Activated CD8-positive, alpha-beta T cell treated with anti-CD3 and anti-CD28 coated beads, Interleukin-2, amount 10 ng/mL, durations not matched to agents 7 days and 5 days (primary cell): ENCODE measurements around the gene FOXC2. TPM values are rescaled to one million over a fixed set of nuclear protein-coding genes. Genes with fewer than 3 reads are reported as not detected.

Experiments used
- ATAC-seq: fragments of 150-1000 bp; cut with Tn5 transposase; one replicate; pipeline ENCODE4 v1.10.0; 2021; ENCODE audit warnings: moderate library complexity
- CTCF ChIA-PET: fragments of 350-600 bp; sonication (Branson Sonifier 250); formaldehyde crosslinking; loops from one replicate; lab custom pipeline; 2021; ENCODE audit warnings: antibody characterized with exemption; lab: Charles Lee
- POLR2A ChIA-PET: fragments of 350-600 bp; sonication (Branson Sonifier 250); formaldehyde crosslinking; loops from one replicate; lab custom pipeline; 2021; ENCODE audit warnings: antibody characterized with exemption; lab: Charles Lee
- DNase-seq: peaks from one replicate; pipeline ENCODE4 v3.0.0-alpha.2; 2020
- H3K27ac Mint-ChIP-seq: one replicate; pipeline ENCODE4 v1.8.0; 2021; ENCODE audit warnings: mild to moderate bottlenecking, mixed read lengths
- H3K27me3 Mint-ChIP-seq: one replicate; pipeline ENCODE4 v1.8.0; 2021; ENCODE audit warnings: low read depth, mixed read lengths
- H3K36me3 Mint-ChIP-seq: one replicate; pipeline ENCODE4 v1.8.0; 2021; ENCODE audit warnings: low read depth, mixed read lengths
- H3K4me1 Mint-ChIP-seq: one replicate; pipeline ENCODE4 v1.8.0; 2021; ENCODE audit warnings: low read depth, mixed read lengths
- H3K4me3 Mint-ChIP-seq: one replicate; pipeline ENCODE4 v1.8.0; 2021; ENCODE audit warnings: mild to moderate bottlenecking, mixed read lengths
- H3K9me3 Mint-ChIP-seq: one replicate; pipeline ENCODE4 v1.8.0; 2022; ENCODE audit warnings: mixed read lengths; ENCODE audit not compliant: insufficient read depth
- total RNA-seq, 2 experiments: library from RNA; stranded (reverse); gene quantifications; one replicate each; pipeline ENCODE4 v1.2.3, GENCODE V29; 2021

The FOXC2 gene
- total RNA-seq, result not detected

DNA sequence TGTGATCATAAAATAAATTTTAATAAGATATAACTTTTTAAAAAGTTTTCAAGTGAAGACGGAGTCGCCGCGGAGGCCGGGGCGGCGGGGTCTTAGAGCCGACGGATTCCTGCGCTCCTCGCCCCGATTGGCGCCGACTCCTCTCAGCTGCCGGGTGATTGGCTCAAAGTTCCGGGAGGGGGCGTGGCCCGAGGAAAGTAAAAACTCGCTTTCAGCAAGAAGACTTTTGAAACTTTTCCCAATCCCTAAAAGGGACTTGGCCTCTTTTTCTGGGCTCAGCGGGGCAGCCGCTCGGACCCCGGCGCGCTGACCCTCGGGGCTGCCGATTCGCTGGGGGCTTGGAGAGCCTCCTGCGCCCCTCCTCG is at the start of gene FOXC2:
Gene FOXC2 (plus strand): TSS at position 229 of the 365 bp plus-strand sequence. CDS start 507 bp downstream, outside the sequence.
- ChIA-PET CTCF (no interaction called here), POLR2A (no interaction called here)
- no peaks in the 10 kb centered on the region for H3K9me3 Mint-ChIP-seq
- DNase-seq (peak; percentile 42), ATAC-seq (no peak)
- H3K4me3 Mint-ChIP-seq, result no peak within 1 kb of the TSS
- peaks cover 58% of the 10 kb centered on the region for H3K27me3 Mint-ChIP-seq
- no peak within 1 kb of the TSS for H3K27ac Mint-ChIP-seq
- peaks cover 10% of the 10 kb centered on the region for H3K4me1 Mint-ChIP-seq
- no peaks in the 10 kb centered on the region for H3K36me3 Mint-ChIP-seq

DNA sequence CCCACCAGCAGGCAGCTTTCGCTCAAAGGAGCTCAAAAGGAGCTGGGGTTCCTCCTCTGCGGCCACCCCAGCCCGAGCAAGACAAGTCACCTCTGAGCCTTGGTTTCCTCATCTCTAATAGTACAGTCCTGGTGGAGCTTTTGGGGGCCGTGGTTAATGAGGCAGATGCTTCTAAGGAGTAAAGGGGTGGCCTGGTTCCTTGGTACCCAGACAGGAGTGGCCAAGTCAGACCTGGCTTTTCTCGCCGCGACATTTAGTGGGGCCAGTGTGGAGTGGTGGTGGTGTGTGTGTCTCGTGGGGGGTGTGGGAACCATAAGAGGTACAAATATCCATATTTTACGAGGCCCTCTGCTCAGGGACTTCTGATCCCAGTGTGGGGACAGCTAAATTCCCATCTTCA is 49.6 kb upstream of the FOXC2 start:
- no peaks in the 10 kb centered on the region for H3K9me3 Mint-ChIP-seq
- ChIA-PET CTCF (interaction anchor here (0.7 to 1.9 kb wide), 7 partner anchors 12 to 696 kb away, joined by 3 to 11 read pairs (median 3); no protein-coding TSS in a partner anchor), POLR2A (no interaction called here)
- DNase-seq (no peak), ATAC-seq (no peak)
- no peak overlapping the region for H3K4me3 Mint-ChIP-seq
- H3K4me1 Mint-ChIP-seq, result peaks cover 2% of the 10 kb centered on the region
- no peaks in the 10 kb centered on the region for H3K36me3 Mint-ChIP-seq
- H3K27me3 Mint-ChIP-seq, result peaks cover 62% of the 10 kb centered on the region
- no peak overlapping the region for H3K27ac Mint-ChIP-seq

DNA sequence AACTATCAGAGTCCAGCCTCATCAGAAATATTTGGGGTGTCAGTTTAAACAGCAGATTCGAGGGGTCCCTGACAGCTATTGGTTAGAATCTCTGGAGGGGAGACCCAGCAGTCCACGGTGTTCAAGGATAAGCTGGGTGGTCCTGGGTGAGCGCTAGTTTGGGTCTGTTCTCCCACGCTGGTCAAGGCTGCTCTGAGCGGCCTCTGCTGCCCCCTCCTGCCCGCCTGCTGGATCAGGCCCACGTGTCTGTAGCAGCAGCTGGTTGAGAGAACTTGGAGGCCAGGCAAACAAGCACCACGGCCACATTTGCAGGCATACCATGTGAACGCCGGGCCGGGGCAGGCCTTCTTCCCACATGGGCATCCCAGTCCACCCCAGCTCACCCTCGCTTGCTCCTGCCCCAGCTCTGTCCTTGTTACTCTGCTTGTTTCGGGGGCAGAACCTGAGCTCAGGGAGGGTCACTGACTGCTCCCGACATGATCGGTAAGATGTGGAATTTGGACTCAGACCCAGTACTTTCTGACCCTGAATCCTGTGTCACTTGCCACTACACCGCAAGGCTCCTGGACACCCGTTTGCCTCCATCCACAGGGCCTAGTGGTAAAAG is 48.9 kb upstream of the FOXC2 start:
- H3K27ac Mint-ChIP-seq, result no peak overlapping the region
- H3K27me3 Mint-ChIP-seq, result peaks cover 58% of the 10 kb centered on the region
- H3K9me3 Mint-ChIP-seq, result no peaks in the 10 kb centered on the region
- H3K4me1 Mint-ChIP-seq, result peaks cover 2% of the 10 kb centered on the region
- ChIA-PET CTCF (interaction anchor here (0.7 to 1.9 kb wide), 15 partner anchors 9 to 698 kb away, joined by 3 to 11 read pairs (median 3); no protein-coding TSS in a partner anchor), POLR2A (no interaction called here)
- no peak overlapping the region for H3K4me3 Mint-ChIP-seq
- no peaks in the 10 kb centered on the region for H3K36me3 Mint-ChIP-seq
- DNase-seq (peak; percentile 52), ATAC-seq (no peak)

DNA sequence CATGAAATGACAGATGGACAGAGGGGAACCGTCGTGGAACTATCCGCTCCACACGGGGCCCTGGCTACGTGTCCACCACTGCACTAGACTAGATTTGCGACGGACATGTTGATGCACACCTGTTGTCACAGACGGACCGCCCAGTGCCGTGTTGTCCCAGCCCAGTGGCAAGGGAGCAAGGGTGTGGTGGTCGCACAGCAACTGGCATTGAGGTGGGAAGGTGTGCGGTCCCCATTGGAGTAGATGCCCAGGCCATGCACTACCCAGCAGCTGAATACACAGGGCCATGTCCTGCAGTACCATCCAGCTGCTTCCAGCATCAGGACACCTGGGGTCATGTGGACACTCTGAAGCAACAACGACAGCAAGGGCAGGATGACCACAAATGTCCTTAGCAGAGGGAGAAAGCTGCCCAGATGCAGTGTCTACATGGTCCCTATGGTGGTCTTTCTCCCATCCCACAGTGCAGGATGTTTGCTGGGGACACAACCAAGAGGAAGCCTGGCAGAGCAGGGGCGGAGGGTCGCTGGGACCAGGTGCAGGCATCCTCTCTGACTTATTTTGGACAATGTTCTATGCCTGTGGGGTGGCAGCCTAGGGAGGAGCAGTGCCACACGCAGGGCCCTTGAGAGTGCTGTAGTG is 47.5 kb upstream of the FOXC2 start:
- H3K36me3 Mint-ChIP-seq, result no peaks in the 10 kb centered on the region
- H3K4me1 Mint-ChIP-seq, result peaks cover 2% of the 10 kb centered on the region
- ATAC-seq (no peak), DNase-seq (no peak)
- CTCF ChIA-PET, result interaction anchor here (0.9 to 1.5 kb wide), 7 partner anchors 11 to 700 kb away, joined by 3 to 5 read pairs (median 3); no protein-coding TSS in a partner anchor
- no peaks in the 10 kb centered on the region for H3K9me3 Mint-ChIP-seq
- H3K4me3 Mint-ChIP-seq, result no peak overlapping the region
- POLR2A ChIA-PET, result no interaction called here
- peaks cover 45% of the 10 kb centered on the region for H3K27me3 Mint-ChIP-seq
- no peak overlapping the region for H3K27ac Mint-ChIP-seq

DNA sequence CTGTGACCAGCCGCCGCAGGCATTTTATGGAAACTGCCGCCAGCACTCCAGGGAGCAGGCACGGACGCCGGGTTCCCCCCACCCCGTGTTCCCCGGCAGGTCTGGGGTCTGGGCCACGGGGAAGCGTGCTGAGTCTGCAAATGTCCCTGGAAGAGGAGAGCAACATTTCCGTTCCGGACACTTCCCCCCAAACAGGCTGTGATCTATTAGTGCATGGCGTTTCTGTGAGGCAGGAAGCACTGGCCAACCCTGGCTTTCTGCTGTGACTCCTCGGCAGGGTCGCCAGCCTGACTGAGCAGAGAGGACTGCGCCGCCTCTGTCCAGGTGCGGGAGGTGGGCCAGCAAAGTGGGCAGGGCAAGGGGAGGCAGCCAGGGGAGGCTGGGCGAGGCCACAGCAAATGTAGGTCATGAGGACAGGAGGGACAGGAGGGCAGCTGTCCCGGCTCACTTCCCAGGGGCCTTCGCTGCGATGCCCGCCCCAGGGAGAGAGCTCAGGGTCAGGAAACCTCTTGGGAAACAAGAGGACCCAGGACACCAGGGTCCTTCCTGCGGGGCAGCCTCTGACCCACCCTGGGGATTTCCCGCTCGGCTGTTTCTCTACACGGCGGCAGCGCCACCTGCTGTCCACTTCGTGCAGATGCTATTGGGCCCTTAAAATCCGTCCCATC is 46.8 kb upstream of the FOXC2 start:
- peaks cover 2% of the 10 kb centered on the region for H3K4me1 Mint-ChIP-seq
- DNase-seq (peak; percentile 59), ATAC-seq (peak; percentile 47)
- CTCF ChIA-PET, result interaction anchor here (1.2 to 1.3 kb wide), 2 partner anchors 19 to 218 kb away, joined by 3 read pairs; no protein-coding TSS in a partner anchor
- POLR2A ChIA-PET, result no interaction called here
- peaks cover 40% of the 10 kb centered on the region for H3K27me3 Mint-ChIP-seq
- H3K27ac Mint-ChIP-seq, result no peak overlapping the region
- no peak overlapping the region for H3K4me3 Mint-ChIP-seq
- H3K36me3 Mint-ChIP-seq, result no peaks in the 10 kb centered on the region
- no peaks in the 10 kb centered on the region for H3K9me3 Mint-ChIP-seq

DNA sequence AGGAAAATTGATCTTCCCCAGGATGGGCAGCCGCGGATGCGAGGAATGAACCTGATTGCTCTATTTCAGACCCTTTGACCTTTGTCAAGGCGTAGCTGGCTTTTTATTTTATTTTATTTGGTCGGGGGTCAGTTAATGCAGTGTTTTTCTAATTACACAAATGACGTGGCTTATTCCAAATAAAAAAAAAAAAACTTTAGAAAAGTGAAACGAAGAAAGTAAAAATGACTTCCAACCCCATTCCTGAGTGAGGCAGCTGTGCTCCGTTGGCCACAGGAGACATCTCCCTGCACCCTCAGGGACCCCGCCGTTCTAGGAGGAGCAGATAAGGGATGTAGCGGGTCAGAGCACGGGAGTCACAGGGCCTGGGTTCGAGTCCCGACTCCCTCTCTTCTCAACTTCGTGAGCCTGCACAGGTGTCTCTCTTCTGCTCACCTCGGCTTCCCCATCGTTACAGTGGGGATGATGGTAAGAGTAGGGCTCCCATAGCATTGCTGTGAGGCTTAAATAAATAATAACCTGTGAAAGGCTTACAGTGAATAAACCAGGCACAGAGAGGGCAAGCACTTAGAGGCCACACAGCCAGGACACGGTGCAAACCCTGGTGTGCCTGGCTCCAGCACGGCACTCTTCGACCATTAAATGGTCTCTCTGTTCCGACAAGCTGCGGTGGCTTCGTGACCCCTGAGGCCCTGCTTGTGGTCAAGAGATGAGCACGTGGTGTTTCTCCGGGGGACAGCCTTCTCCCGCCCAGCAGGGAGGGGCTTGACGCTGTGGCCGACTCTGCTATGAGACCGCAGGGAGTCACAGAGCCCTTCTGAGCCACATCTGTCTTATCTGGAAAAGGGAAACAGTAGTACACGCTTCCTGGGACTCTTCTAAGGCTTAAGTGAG is 46.1 kb upstream of the FOXC2 start:
- peaks cover 2% of the 10 kb centered on the region for H3K4me1 Mint-ChIP-seq
- POLR2A ChIA-PET, result no interaction called here
- CTCF ChIA-PET, result interaction anchor here (0.7 to 1.3 kb wide), 4 partner anchors 18 to 586 kb away, joined by 3 to 5 read pairs (median 3); partner anchors contain the start of gene MTHFSD
- no peak overlapping the region for H3K4me3 Mint-ChIP-seq
- ATAC-seq (no peak), DNase-seq (no peak)
- H3K27ac Mint-ChIP-seq, result no peak overlapping the region
- H3K36me3 Mint-ChIP-seq, result no peaks in the 10 kb centered on the region
- H3K27me3 Mint-ChIP-seq, result peaks cover 34% of the 10 kb centered on the region
- H3K9me3 Mint-ChIP-seq, result no peaks in the 10 kb centered on the region

DNA sequence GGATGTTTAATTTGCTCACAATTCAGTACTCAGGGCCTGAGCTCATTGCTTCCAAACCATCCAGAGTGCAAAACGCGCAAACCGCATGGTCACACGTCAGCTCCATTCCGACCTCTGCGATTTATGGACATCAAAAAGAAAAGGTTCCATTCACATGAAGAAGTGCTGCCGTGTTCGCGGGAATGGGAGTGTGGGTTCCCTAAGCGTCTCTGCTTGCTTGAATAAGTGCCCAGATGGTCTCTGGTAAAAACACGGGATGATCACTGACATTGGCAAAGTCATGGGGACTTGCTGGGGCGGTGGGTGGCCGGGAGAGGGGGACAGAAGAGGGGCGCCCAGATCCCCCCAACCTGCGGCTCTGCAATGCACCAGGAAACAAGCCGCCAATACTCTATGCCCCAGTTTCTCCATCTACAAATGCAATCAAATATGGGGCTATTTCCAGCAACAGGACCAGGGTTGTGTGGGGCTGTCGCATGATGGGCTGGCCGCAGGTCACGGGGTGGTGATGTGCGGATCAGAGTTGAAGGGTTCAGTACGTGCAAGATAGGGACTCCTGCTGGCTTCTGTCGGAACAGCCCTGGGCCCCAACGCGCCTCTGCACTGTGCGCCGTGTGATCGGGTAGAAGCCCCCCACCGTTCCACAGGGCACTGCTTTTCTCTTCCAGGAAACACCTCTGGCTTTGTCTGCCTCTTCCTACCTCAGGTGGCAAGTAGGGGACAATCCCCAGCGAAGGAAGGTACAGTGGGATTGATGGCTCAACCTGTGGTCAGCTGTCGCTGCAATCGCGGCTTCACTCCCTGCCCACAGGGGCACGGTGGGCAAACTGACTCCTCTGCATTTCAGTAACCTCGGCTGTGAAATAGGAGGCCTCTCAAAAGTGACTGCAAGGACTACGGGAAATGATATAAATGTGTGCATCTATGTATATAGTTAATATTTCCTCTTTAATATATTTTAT is 45.1 kb upstream of the FOXC2 start:
- DNase-seq (no peak), ATAC-seq (no peak)
- Mint-ChIP-seq H3K9me3 (no peaks in the 10 kb centered on the region), H3K36me3 (no peaks in the 10 kb centered on the region), H3K27me3 (peaks cover 27% of the 10 kb centered on the region), H3K27ac (no peak overlapping the region), H3K4me1 (peaks cover 2% of the 10 kb centered on the region), H3K4me3 (no peak overlapping the region)
- ChIA-PET POLR2A (no interaction called here), CTCF (interaction anchor here (1.0 kb wide), 1 partner anchor 34 kb away, joined by 5 read pairs; the partner anchor contains the start of gene MTHFSD)

DNA sequence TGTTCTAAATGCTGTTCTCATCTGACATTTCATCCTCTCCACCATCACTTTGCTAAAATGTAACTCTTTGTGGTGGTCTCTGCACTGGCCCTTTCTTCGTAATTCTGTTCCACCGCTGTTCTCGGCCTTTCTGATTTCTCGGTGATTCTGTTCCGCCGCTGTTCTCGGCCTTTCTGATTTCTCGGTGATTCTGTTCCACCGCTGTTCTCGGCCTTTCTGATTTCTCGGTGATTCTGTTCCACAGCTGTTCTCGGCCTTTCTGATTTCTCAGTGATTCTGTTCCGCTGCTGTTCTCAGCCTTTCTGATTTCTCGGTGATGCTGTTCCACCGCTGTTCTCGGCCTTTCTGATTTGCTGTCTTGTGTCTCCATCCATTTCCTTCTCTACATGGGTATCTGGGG is 44.0 kb upstream of the FOXC2 start:
- Mint-ChIP-seq H3K36me3 (peaks cover 2% of the 10 kb centered on the region), H3K4me3 (no peak overlapping the region), H3K27ac (no peak overlapping the region), H3K27me3 (peaks cover 18% of the 10 kb centered on the region), H3K9me3 (no peaks in the 10 kb centered on the region), H3K4me1 (peaks cover 2% of the 10 kb centered on the region)
- DNase-seq (no peak), ATAC-seq (no peak)
- ChIA-PET POLR2A (no interaction called here), CTCF (no interaction called here)

DNA sequence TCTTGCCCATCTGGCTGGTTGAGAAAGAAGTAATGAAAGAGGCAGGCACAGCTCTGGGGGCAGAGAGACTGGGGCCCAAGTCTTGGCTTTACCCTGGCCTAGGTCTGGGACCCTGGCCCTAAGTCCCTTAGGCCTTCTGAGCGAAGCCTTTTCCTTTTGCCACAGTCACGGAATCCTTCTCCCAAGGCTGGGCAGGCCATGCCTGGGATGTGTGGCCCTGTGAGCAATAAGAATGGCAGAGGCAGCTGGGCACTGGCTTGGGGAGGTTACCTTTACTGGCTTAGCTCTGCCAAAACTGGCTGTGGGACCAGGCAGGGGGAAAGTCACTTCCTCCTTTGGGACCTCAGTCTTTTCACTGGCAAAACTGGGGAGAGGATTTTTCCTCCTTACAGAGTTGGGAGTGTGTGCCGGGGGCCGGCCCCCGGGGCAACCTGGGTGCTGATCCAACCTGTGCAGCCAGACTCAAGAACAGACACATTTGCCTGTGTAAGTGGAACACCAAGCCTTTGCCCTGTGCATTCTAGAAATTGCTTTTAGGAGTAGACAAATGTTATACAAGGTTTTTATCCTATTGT is 43.4 kb upstream of the FOXC2 start:
- H3K4me1 Mint-ChIP-seq, result peaks cover 2% of the 10 kb centered on the region
- peaks cover 2% of the 10 kb centered on the region for H3K36me3 Mint-ChIP-seq
- POLR2A ChIA-PET, result no interaction called here
- H3K4me3 Mint-ChIP-seq, result no peak overlapping the region
- CTCF ChIA-PET, result no interaction called here
- ATAC-seq, result no peak
- peaks cover 13% of the 10 kb centered on the region for H3K27me3 Mint-ChIP-seq
- H3K27ac Mint-ChIP-seq, result no peak overlapping the region
- H3K9me3 Mint-ChIP-seq, result no peaks in the 10 kb centered on the region
- no peak for DNase-seq

DNA sequence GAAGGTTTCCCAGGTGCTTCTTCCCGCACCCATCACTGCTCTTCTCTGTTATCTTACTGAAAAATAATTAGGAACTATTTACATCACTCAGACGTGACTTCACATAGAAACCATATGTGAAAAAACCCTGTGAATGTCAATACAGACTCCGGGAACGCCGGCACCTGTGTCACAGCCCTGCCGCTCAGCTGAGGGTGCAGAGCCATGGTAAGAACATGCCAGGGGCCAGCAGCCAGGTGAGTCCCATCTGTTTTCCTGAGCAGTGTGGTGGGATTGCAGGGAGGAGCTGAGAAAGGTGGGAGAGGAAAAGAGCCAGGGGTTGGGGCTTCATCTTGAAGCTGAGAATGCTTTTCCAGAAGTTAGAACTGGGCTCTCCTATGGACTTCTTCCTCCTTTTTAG is 42.6 kb upstream of the FOXC2 start:
- ATAC-seq (no peak), DNase-seq (no peak)
- Mint-ChIP-seq H3K9me3 (no peaks in the 10 kb centered on the region), H3K27ac (no peak overlapping the region), H3K4me1 (peaks cover 2% of the 10 kb centered on the region), H3K27me3 (peaks cover 7% of the 10 kb centered on the region), H3K4me3 (no peak overlapping the region), H3K36me3 (peaks cover 2% of the 10 kb centered on the region)
- ChIA-PET CTCF (no interaction called here), POLR2A (no interaction called here)
